GM12878 (cell line): ENCODE results near the gene SNX8. TPM values are rescaled to one million over a fixed set of nuclear protein-coding genes. Genes with fewer than 3 reads are reported as not detected.
A peak's percentile ranks its signal among the peaks of the same experiment; 100 is the strongest.

ENCODE experiments used
- ATAC-seq: fragments of 200-7000 bp; cut with Tn5 transposase; 3 replicates; pipeline ENCODE4 v1.9.1; 2020; ENCODE audit warnings: mild to moderate bottlenecking, moderate library complexity
- BruUV-seq: library from RNA; stranded (reverse); fragments of 400-500 nt; replicated peaks from 2 replicates; lab custom pipeline; 2021; lab: Mats Ljungman, UMichigan
- CTCF ChIA-PET: fragments of 300-600 bp; sonication (Branson Sonifier 250); formaldehyde crosslinking; extraction: SDS; loops from one replicate; lab custom pipeline; 2021; ENCODE audit warnings: inconsistent platforms; lab: Yijun Ruan, JAX
- POLR2A ChIA-PET: fragments of 350-600 bp; formaldehyde crosslinking; extraction: SDS; loops from one replicate; lab custom pipeline; 2021; ENCODE audit warnings: inconsistent platforms; lab: Charles Lee
- RAD21 ChIA-PET: fragments of 300-600 bp; sonication (Branson Sonifier 250); formaldehyde crosslinking; loops from one replicate; lab custom pipeline; 2023; ENCODE audit warnings: antibody characterized with exemption; ENCODE audit not compliant: unreplicated experiment; lab: Charles Lee
- SMC1A ChIA-PET: fragments of 300-600 bp; sonication (Branson Sonifier 250); formaldehyde crosslinking; loops from one replicate; lab custom pipeline; 2023; ENCODE audit not compliant: unreplicated experiment, uncharacterized antibody; lab: Charles Lee
- DNase-seq: peaks from one replicate; pipeline ENCODE4 v3.0.0-alpha.2; 2011; ENCODE audit warnings: low read depth, low spot score
- FAIRE-seq: peaks from 3 replicates; lab custom pipeline; 2011; peaks lifted over from hg19 to GRCh38; lab: Jason Lieb, UNC
- H2AFZ ChIP-seq: 2 replicates; pipeline ENCODE4 v1.6.0; 2011; ENCODE audit warnings: low read depth, low read length, control low read depth; ENCODE audit not compliant: control insufficient read depth
- H3K27ac ChIP-seq: 2 replicates; pipeline ENCODE4 v1.5.1; 2011; ENCODE audit warnings: control low read depth; ENCODE audit not compliant: control insufficient read depth, insufficient read depth
- H3K27me3 ChIP-seq, 2 experiments: replicated peaks in 1 of 2; 2 replicates each; pipeline versions ENCODE4 v1.6.0 to v1.6.1; 2011; ENCODE audit warnings: low read length in 1 of 2; ENCODE audit not compliant: control insufficient read depth in 2 of 2, insufficient read depth in 2 of 2
- H3K36me3 ChIP-seq, 2 experiments: 2 replicates each; pipeline ENCODE4 v1.5.1; 2011; ENCODE audit warnings: low read length in 1 of 2; ENCODE audit not compliant: control insufficient read depth in 2 of 2, insufficient read depth in 2 of 2
- H3K4me1 ChIP-seq: 2 replicates; pipeline ENCODE4 v1.6.1; 2011; ENCODE audit warnings: mild to moderate bottlenecking, low read length, moderate library complexity, mixed read lengths; ENCODE audit not compliant: control insufficient read depth, insufficient read depth
- H3K4me2 ChIP-seq: 2 replicates; pipeline ENCODE4 v1.6.0; 2011; ENCODE audit warnings: control low read depth; ENCODE audit not compliant: control insufficient read depth, insufficient read depth
- H3K4me3 ChIP-seq: fragments of 200-600 bp; sonication (generic); 2 replicates; pipeline ENCODE4 v1.5.1; 2016
- H3K79me2 ChIP-seq: 2 replicates; pipeline ENCODE4 v1.6.0; 2011; ENCODE audit warnings: low read length; ENCODE audit not compliant: control insufficient read depth, insufficient read depth
- H3K9ac ChIP-seq: 2 replicates; pipeline ENCODE4 v1.8.0; 2011; ENCODE audit warnings: low read length, control low read depth, mixed read lengths; ENCODE audit not compliant: control insufficient read depth, insufficient read depth
- H3K9me3 ChIP-seq: replicated peaks from 3 replicates; pipeline ENCODE4 v1.5.1; 2011; ENCODE audit warnings: mild to moderate bottlenecking, low read length; ENCODE audit not compliant: control insufficient read depth, insufficient read depth
- H4K20me1 ChIP-seq: 2 replicates; pipeline ENCODE4 v1.6.0; 2011; ENCODE audit not compliant: control insufficient read depth, insufficient read depth
- BCL11A ChIP-seq: IDR thresholded peaks from 2 replicates; pipeline ENCODE4 v1.6.1; 2011; ENCODE audit warnings: low read depth, low read length
- FOXK2 ChIP-seq: fragments of 450-650 bp; IDR thresholded peaks from 2 replicates; pipeline ENCODE4 v1.6.1; 2017; ENCODE audit warnings: mild to moderate bottlenecking, moderate library complexity
- LARP7 ChIP-seq: fragments of 450-650 bp; IDR thresholded peaks from 2 replicates; pipeline ENCODE4 v1.6.1; 2017; ENCODE audit warnings: mild to moderate bottlenecking
- NBN ChIP-seq: fragments of 450-650 bp; IDR thresholded peaks from 2 replicates; pipeline ENCODE4 v1.6.1; 2016
- SIX5 ChIP-seq: IDR thresholded peaks from 2 replicates; pipeline ENCODE4 v1.6.1; 2011; ENCODE audit warnings: mild to moderate bottlenecking, low read depth, low read length, moderate library complexity; ENCODE audit not compliant: severe bottlenecking
- WRNIP1 ChIP-seq: IDR thresholded peaks from 2 replicates; pipeline ENCODE4 v1.6.1; 2011; ENCODE audit warnings: low read depth, low read length, improper control_type of control experiment, borderline replicate concordance
- ZBTB4 ChIP-seq: fragments of 450-650 bp; formaldehyde crosslinking; IDR thresholded peaks from 2 replicates; pipeline ENCODE4 v1.4.0; 2022; ENCODE audit warnings: mild to moderate bottlenecking, moderate library complexity
- ZNF592 ChIP-seq: fragments of 450-650 bp; IDR thresholded peaks from 2 replicates; pipeline ENCODE4 v1.6.1; 2017; ENCODE audit warnings: mild to moderate bottlenecking, moderate library complexity
- WGBS: methylation state at CpG from one replicate; pipeline ENCODE4 v1.1.6; 2016; ENCODE audit warnings: low lambda C conversion rate; ENCODE audit not compliant: insufficient replicate concordance, insufficient coverage; ENCODE audit errors: missing lambda C conversion rate; 5-methylcytosine and 5-hydroxymethylcytosine counted together
- in situ Hi-C: fragments of 300-500 bp; cut with MboI; formaldehyde crosslinking; loops from 9 replicates; pipeline ENCODE4 v1.14.3; 2018; ENCODE audit warnings: mixed read lengths
- intact Hi-C: fragments of 100-400 bp; cut with micrococcal nuclease; formaldehyde crosslinking; loops from one replicate; pipeline ENCODE4 v1.14.2; 2022; ENCODE audit not compliant: unreplicated experiment
- polyA plus RNA-seq, 11 experiments: library from polyadenylated mRNA; depleted of rRNA in 4 of 11; unstranded in 6 of 11; stranded (reverse) in 5 of 11; fragments of >200 nt; fragmentation: Nextera tagmentation in 4 of 11; fragmentation: Illumina TruSeq in 1 of 11; extraction: Ambion mirVana in 4 of 11; extraction: Trizol in 1 of 11; gene quantifications; 1 replicate in 1 of 11; 2 replicates in 10 of 11; pipeline versions ENCODE4 v1.2.1 to v1.2.3, GENCODE V29; 2011 to 2016; ENCODE audit warnings: inconsistent platforms in 2 of 11, missing spikeins in 2 of 11, low read depth in 1 of 11
- total RNA-seq, 4 experiments: library from RNA; depleted of rRNA in 3 of 4; stranded (reverse); fragments of >200 nt in 3 of 4; fragmentation: Illumina TruSeq in 1 of 4; extraction: Trizol in 1 of 4; gene quantifications; 2 replicates each; pipeline versions ENCODE4 v1.2.1 to v1.2.3, GENCODE V29; 2013 to 2021
- TF ChIP-seq, protein P1 (sequence below): fragments of 450-650 bp; IDR thresholded peaks from 2 replicates; pipeline ENCODE4 v1.6.1; 2018; ENCODE audit warnings: mild to moderate bottlenecking, low read depth, moderate library complexity; ENCODE audit not compliant: partially characterized antibody

Gene SNX8
- total and polyA plus RNA-seq, 10 of the 15 experiments (the other 5 are each of a cell fraction or from before 2014, with no cell fraction given) = 6.4 to 210 (median 97.6) TPM

DNA sequence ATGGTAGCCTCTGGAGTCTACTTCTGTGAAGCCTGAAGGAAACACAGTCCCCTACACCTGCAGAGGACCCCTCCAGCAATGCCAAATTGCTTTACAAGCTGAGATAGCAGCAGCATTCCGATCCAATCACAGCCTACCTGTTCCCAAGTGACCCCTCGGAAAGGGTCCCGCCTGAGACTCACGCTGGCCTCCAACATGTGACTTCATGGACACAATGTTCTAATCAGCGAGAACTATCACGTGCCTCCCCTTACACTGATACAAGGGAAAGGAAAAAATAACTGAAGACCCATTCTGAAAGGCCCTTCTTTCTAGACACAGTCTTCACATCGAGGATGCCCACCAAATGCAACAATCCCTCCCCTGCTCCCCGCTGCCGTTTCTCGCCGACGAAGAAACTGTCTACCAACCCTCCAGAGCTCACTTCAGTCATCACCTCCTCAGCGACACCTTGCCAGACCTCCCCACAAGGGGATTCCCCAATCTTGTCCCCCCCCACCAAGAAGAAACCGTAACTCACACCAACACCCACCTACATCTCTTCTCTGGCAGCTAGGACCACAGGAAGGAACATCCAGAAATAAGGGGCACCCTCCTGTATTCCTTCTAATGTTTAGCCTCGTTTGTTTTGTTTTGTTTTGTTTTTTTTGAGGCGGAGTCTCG, 1.8 kb downstream of the SNX8 start:
- peaks cover 62% of the 10 kb centered on the region for H3K79me2 ChIP-seq
- peak overlapping the region; percentile 75 for H3K9ac ChIP-seq
- peak overlapping the region; percentile 93 for H3K4me2 ChIP-seq
- SMC1A ChIA-PET = interaction anchor here (1.0 to 2.8 kb wide), 9 partner anchors 12 to 93 kb away, joined by 3 to 11 read pairs (median 5); no protein-coding TSS in a partner anchor
- 49% methylated on average over 17 of the region's 17 CpGs for WGBS
- H3K27me3 ChIP-seq = no peaks in the 10 kb centered on the region
- H4K20me1 ChIP-seq = no peaks in the 10 kb centered on the region
- no peak overlapping the region; the same call in 1 of the 2 replicates for H2AFZ ChIP-seq
- peak overlapping the region; percentile 80 for H3K4me3 ChIP-seq
- H3K27ac ChIP-seq = peak overlapping the region; percentile 92
- H3K9me3 ChIP-seq = no peaks in the 10 kb centered on the region; the same call in 2 of the 3 replicates
- H3K36me3 ChIP-seq = peaks cover 0 to 5% of the 10 kb centered on the region in 2 experiments; a peak in 1 of 4 replicates
- intact Hi-C loops (loop anchor here (5.0 kb wide), 1 partner anchor 70 kb away; the partner anchor contains the start of genes MRM2 and NUDT1), in situ Hi-C loops (no loop called here)
- FAIRE-seq = no peak
- H3K4me1 ChIP-seq = peaks cover 22% of the 10 kb centered on the region
- TSS peak; percentile 74 for BruUV-seq
- RAD21 ChIA-PET = interaction anchor here (0.6 to 4.6 kb wide), 8 partner anchors 13 to 93 kb away, joined by 3 to 28 read pairs (median 6); no protein-coding TSS in a partner anchor
- ATAC-seq = peak; percentile 55
- POLR2A ChIA-PET = interaction anchor here (0.8 to 2.6 kb wide), 5 partner anchors 12 to 75 kb away, joined by 3 to 16 read pairs (median 3); no protein-coding TSS in a partner anchor
- no peak for DNase-seq
- CTCF ChIA-PET = interaction anchor here (0.6 to 2.7 kb wide), 5 partner anchors 12 to 93 kb away, joined by 3 to 19 read pairs (median 3); no protein-coding TSS in a partner anchor
- peak; percentile 85 for TF ChIP-seq NBN
- TF ChIP-seq ZBTB4 (CRISPR knock-in tag) = no peak
- TF ChIP-seq LARP7 = no peak
- TF ChIP-seq BCL11A = no peak
- no peak for TF ChIP-seq FOXK2
- TF ChIP-seq ZNF592 = no peak
- no peak for TF ChIP-seq SIX5
- TF ChIP-seq WRNIP1 = no peak
- TF ChIP-seq, protein P1, sequence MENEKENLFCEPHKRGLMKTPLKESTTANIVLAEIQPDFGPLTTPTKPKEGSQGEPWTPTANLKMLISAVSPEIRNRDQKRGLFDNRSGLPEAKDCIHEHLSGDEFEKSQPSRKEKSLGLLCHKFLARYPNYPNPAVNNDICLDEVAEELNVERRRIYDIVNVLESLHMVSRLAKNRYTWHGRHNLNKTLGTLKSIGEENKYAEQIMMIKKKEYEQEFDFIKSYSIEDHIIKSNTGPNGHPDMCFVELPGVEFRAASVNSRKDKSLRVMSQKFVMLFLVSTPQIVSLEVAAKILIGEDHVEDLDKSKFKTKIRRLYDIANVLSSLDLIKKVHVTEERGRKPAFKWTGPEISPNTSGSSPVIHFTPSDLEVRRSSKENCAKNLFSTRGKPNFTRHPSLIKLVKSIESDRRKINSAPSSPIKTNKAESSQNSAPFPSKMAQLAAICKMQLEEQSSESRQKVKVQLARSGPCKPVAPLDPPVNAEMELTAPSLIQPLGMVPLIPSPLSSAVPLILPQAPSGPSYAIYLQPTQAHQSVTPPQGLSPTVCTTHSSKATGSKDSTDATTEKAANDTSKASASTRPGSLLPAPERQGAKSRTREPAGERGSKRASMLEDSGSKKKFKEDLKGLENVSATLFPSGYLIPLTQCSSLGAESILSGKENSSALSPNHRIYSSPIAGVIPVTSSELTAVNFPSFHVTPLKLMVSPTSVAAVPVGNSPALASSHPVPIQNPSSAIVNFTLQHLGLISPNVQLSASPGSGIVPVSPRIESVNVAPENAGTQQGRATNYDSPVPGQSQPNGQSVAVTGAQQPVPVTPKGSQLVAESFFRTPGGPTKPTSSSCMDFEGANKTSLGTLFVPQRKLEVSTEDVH = no peak
